ENCODE data around the gene RAB11FIP2.

DNA sequence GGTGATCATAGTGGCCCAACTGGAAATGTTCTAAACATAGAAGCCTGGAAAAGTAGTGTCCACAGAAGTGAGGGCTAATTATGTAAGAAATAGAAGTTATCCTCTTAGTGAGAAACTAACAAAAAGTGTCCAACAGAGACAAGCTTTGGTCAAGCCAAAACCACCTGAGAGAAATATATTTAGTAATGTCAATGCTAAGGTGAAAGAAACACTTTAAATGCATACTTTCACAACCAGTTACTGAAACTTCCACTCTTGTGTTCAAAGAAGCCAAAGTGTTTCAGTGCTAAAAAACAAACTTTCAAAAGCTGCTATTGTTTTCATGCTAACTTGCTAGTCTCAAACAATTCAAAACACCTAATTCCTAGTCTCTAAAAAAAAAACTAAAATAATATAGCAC, 18.1 kb downstream of the RAB11FIP2 start:
- no peak for TF ChIP-seq POLR2A (IDR thresholded peaks at IDR 0.05)
- TF ChIP-seq, protein P1, sequence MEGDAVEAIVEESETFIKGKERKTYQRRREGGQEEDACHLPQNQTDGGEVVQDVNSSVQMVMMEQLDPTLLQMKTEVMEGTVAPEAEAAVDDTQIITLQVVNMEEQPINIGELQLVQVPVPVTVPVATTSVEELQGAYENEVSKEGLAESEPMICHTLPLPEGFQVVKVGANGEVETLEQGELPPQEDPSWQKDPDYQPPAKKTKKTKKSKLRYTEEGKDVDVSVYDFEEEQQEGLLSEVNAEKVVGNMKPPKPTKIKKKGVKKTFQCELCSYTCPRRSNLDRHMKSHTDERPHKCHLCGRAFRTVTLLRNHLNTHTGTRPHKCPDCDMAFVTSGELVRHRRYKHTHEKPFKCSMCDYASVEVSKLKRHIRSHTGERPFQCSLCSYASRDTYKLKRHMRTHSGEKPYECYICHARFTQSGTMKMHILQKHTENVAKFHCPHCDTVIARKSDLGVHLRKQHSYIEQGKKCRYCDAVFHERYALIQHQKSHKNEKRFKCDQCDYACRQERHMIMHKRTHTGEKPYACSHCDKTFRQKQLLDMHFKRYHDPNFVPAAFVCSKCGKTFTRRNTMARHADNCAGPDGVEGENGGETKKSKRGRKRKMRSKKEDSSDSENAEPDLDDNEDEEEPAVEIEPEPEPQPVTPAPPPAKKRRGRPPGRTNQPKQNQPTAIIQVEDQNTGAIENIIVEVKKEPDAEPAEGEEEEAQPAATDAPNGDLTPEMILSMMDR (IDR thresholded peaks at IDR 0.05 in 4 of 5, conservative IDR thresholded peaks at IDR 0.05 in 1 of 5): no peak
